SW480 (cell line): ENCODE results near the gene ING2.
"Not testable (repeated sequence)": the region's sequence is repeated elsewhere in the genome, so short reads cannot be mapped to it uniquely, and the experiment has no call there.

ENCODE experiments used
- DNase-seq: peaks from one replicate; pipeline ENCODE4 v3.0.0-alpha.2; 2016; ENCODE audit warnings: low spot score

The ING2 gene

DNA sequence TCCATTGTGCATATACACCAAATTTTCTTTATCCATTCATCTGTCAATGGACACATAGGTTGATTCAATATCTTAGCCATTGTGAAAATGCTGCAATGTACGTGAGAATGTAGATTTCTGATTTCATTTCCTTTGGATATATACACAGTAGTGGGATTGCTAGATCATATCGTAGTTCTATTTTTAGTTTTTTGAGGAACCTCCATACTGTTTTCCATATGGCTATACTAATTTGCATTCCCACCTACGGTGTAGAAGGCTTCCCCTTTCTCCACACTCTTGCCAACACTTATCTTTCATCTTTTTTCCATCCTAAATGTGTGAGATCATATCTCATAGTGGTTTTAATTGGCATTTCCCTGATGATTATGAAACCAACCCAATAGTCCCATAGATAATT, 43.4 kb downstream of the ING2 start:
- DNase-seq, result no peak

- DNase-seq, result no peak
Observed at GRCh38 chr4:183550345-183551093, 45.7 kb downstream of the ING2 start.

GRCh38 chr4:183552274-183553146, 47.7 kb downstream of the ING2 start:
- DNase-seq, result no peak

GRCh38 chr4:183553147-183553478, 48.3 kb downstream of the ING2 start:
- DNase-seq, result not testable (repeated sequence)

DNA sequence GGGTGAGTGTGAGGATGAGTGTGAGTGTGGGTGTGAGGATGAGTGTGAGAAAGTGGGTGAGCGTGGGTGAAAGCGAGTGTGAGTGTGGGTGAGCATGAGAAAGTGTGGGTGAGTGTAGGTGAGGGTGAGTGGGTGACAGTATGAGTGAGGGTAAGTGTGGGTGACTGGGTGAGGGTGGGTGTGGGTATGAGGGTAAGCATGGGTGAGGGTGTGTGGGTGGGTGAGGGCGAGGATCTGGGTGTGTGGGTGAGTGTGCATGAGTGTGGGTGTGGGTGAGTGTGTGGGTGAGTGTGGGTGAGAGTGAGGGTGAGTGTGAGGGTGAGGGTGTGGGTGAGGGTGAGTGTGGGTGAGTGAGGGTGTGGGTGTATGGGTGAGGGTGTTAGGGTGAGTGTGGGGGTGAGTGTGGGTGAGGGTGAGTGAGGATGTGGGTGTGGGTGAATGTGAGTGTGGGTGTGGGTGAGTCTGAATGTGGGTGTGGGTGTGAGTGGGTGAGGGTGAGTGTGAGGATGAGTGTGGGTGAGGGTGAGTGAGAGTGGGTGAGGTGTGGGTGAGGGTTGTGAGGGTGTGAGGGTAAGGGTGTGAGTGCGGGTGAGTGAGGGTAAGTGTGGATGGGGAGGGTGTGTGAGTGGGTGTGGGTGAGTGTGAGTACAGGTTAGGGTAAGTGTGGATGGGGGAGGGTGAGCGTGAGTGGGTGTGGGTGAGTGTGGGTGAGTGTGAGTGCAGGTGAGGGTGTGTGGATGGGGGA, 48.9 kb downstream of the ING2 start:
- DNase-seq, result no peak

DNA sequence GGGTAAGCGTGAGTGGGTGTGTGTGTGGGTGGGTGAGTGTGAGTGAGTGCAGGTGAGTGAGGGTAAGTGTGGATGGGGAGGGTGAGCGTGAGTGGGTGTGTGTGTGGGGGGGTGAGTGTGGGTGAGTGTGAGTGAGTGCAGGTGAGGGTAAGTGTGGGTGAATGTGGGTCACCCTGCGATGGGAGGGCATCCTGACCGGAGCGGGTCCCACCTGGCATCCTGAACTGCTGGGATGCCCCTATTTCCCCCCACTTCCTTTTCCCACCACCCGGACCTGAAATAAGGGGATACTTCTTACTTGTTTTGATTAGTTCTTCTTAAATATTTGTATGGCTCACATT, 49.5 kb downstream of the ING2 start:
- no peak for DNase-seq

GRCh38 chr4:183554878-183555585, 50.2 kb downstream of the ING2 start:
- DNase-seq, result no peak

GRCh38 chr4:183556947-183557346, 52.1 kb downstream of the ING2 start:
- no peak for DNase-seq

DNA sequence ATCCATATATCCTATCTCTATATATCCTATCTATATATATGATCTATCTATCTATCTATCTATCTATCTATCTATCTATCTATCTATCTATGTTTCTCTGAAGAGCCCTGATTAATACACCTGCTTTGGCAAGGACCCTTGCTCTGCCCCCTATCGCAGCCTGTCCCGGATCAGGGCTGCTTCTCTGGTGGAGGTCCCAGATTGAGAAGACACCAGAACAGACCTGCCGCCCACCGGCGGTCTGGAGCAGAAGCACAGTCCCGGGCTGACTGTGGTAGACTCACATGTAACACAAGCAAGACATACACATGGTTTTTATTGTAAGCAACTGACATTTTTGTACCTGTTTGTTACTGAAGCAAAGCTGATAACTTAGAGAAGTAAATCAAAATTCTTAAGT, 52.8 kb downstream of the ING2 start:
- DNase-seq, result no peak

DNA sequence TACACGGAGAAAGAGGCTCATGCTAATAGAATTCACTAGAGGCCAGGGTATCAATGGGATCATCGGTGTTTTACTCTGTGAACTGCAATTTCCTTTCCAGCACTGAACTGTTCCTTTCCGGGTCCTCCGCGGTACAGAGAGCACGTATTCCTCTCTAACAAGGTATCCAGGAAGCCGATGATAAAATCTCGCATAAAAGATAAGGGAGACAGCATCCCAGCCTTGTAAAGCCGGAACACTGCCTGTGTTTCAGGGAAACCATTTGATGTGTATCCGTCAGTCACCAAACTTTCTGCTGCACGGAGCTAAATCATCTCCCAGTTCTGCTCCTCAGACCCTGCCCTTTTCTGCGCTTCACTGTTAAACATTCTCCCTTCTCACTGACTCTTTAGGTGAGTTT, 54.0 kb downstream of the ING2 start:
- DNase-seq, result no peak

GRCh38 chr4:183561905-183562304, 57.0 kb downstream of the ING2 start:
- DNase-seq, result no peak
